ENCODE results near the gene MOGAT3. TPM values are rescaled to one million over a fixed set of nuclear protein-coding genes. Genes with fewer than 3 reads are reported as not detected.

MOGAT3 gene
- total RNA-seq, 1 experiment from 2014 or later, result 0.81 TPM

- peak; percentile 90; the same call in 1 of the 2 replicates for TF ChIP-seq AFF4 (CRISPR knock-in tag; IDR thresholded peaks at IDR 0.05; ENCODE audit: borderline replicate concordance)
Observed at GRCh38 chr7:101165075-101165957, 35.5 kb downstream of the MOGAT3 start, which contains the start of gene VGF (continued).

GRCh38 chr7:101164071-101164840, 36.6 kb downstream of the MOGAT3 start:
- no peak overlapping the region for H3K27ac Mint-ChIP-seq
- ATAC-seq, result peak; percentile 1; the same call in 1 of the 2 replicates
- no peaks in the 10 kb centered on the region for H3K9me3 Mint-ChIP-seq
- peaks cover 68% of the 10 kb centered on the region for H3K4me1 Mint-ChIP-seq
- peak; percentile 79 for DNase-seq (ENCODE audit: low spot score)
- POLR2A ChIA-PET, result interaction anchor here (0.5 to 2.4 kb wide), 3 partner anchors 10 to 51 kb away, joined by 4 to 14 read pairs (median 5); no protein-coding TSS in a partner anchor
- CTCF ChIA-PET, result interaction anchor here (0.7 to 9.0 kb wide), 10 partner anchors 8 to 119 kb away, joined by 3 to 103 read pairs (median 4); partner anchors contain the start of gene SERPINE1
- peaks cover 57% of the 10 kb centered on the region for H3K27me3 Mint-ChIP-seq (ENCODE audit: low read depth)
- H3K4me3 Mint-ChIP-seq, result peak overlapping the region; percentile 81
- peaks cover 2% of the 10 kb centered on the region; the same call in 1 of the 2 replicates for H3K36me3 Mint-ChIP-seq
- TF ChIP-seq PREB (CRISPR knock-in tag; IDR thresholded peaks at IDR 0.05; ENCODE audit: borderline replicate concordance) (no peak), E2F4 (CRISPR knock-in tag; IDR thresholded peaks at IDR 0.05; ENCODE audit: borderline replicate concordance, low read depth) (no peak), AFF4 (CRISPR knock-in tag; IDR thresholded peaks at IDR 0.05; ENCODE audit: borderline replicate concordance) (no peak), SMAD4 (CRISPR knock-in tag; IDR thresholded peaks at IDR 0.05) (0 out of 2 replicates have a peak, but pooled peaks have one; percentile 27), NR1H2 (CRISPR knock-in tag; IDR thresholded peaks at IDR 0.05) (no peak), PRDM15 (CRISPR knock-in tag; IDR thresholded peaks at IDR 0.05) (no peak), ATF1 (CRISPR knock-in tag; IDR thresholded peaks at IDR 0.05) (no peak), ATF2 (CRISPR knock-in tag; IDR thresholded peaks at IDR 0.05; ENCODE audit: borderline replicate concordance, low read depth) (no peak), E2F1 (CRISPR knock-in tag; IDR thresholded peaks at IDR 0.05) (no peak), ZNF232 (CRISPR knock-in tag; IDR thresholded peaks at IDR 0.05) (no peak), GRHL2 (CRISPR knock-in tag; IDR thresholded peaks at IDR 0.05; ENCODE audit: insufficient replicate concordance, severe bottlenecking) (no peak), ZNF396 (CRISPR knock-in tag; IDR thresholded peaks at IDR 0.05; ENCODE audit: borderline replicate concordance) (no peak), ZNF416 (CRISPR knock-in tag; IDR thresholded peaks at IDR 0.05) (no peak), FOXP1 (CRISPR knock-in tag; IDR thresholded peaks at IDR 0.05; ENCODE audit: borderline replicate concordance) (no peak)
